HepG2 (cell line): ENCODE results near the gene IGDCC3. TPM values are rescaled to one million over a fixed set of nuclear protein-coding genes. Genes with fewer than 3 reads are reported as not detected.

Experiments used
- CEBPG ChIP-seq: IDR thresholded peaks from 2 replicates; pipeline ENCODE4 v1.6.1; 2016
- KLF12 ChIP-seq: sonication (generic); formaldehyde crosslinking; IDR thresholded peaks from 2 replicates; pipeline ENCODE4 v1.4.0; 2020; ENCODE audit warnings: missing genetic modification reagents, borderline replicate concordance
- MAZ ChIP-seq, 2 experiments: sonication (generic) in 1 of 2; formaldehyde crosslinking in 1 of 2; IDR thresholded peaks; 2 replicates each; pipeline versions ENCODE4 v1.5.0 to v1.6.1; 2012 to 2020; ENCODE audit warnings: low read depth in 2 of 2, mild to moderate bottlenecking in 2 of 2, borderline replicate concordance in 1 of 2, improper control_type of control experiment in 1 of 2, low read length in 1 of 2, missing genetic modification reagents in 1 of 2, moderate library complexity in 1 of 2
- NFIB ChIP-seq: sonication (generic); formaldehyde crosslinking; IDR thresholded peaks from 2 replicates; pipeline ENCODE4 v1.9.0; 2021; ENCODE audit warnings: missing genetic modification reagents, mild to moderate bottlenecking, borderline replicate concordance
- RORA ChIP-seq: sonication (generic); formaldehyde crosslinking; IDR thresholded peaks from 2 replicates; pipeline ENCODE4 v1.5.0; 2020; ENCODE audit warnings: mild to moderate bottlenecking, missing genetic modification reagents, moderate library complexity
- TBX2 ChIP-seq: sonication (generic); formaldehyde crosslinking; IDR thresholded peaks from 2 replicates; pipeline ENCODE4 v1.5.0; 2020; ENCODE audit warnings: missing genetic modification reagents, mild to moderate bottlenecking, borderline replicate concordance
- TEAD2 ChIP-seq: sonication (generic); formaldehyde crosslinking; IDR thresholded peaks from 2 replicates; pipeline ENCODE4 v1.9.0; 2021; ENCODE audit warnings: missing genetic modification reagents
- YEATS2 ChIP-seq: sonication (generic); formaldehyde crosslinking; IDR thresholded peaks from 2 replicates; pipeline ENCODE4 v1.4.0; 2020; ENCODE audit warnings: missing genetic modification reagents, borderline replicate concordance
- ZNF234 ChIP-seq: sonication (generic); formaldehyde crosslinking; conservative IDR thresholded peaks from 2 replicates; pipeline ENCODE4 v1.5.1; 2020; ENCODE audit warnings: mild to moderate bottlenecking, missing genetic modification reagents
- ZNF282 ChIP-seq: fragments of 450-650 bp; IDR thresholded peaks from 2 replicates; pipeline ENCODE4 v1.6.1; 2018; ENCODE audit not compliant: partially characterized antibody
- ZNF367 ChIP-seq: sonication (generic); formaldehyde crosslinking; IDR thresholded peaks from 2 replicates; pipeline ENCODE4 v1.4.0; 2020; ENCODE audit warnings: missing genetic modification reagents, borderline replicate concordance
- ZNF563 ChIP-seq: sonication (generic); formaldehyde crosslinking; IDR thresholded peaks from 2 replicates; pipeline ENCODE4 v1.8.0; 2022; ENCODE audit warnings: mild to moderate bottlenecking, moderate library complexity, missing genetic modification reagents
- ZNF569 ChIP-seq: sonication (generic); formaldehyde crosslinking; IDR thresholded peaks from 2 replicates; pipeline ENCODE4 v1.5.0; 2020; ENCODE audit warnings: mild to moderate bottlenecking, missing genetic modification reagents, moderate library complexity, borderline replicate concordance
- ZNF792 ChIP-seq: IDR thresholded peaks from 2 replicates; pipeline ENCODE4 v1.6.1; 2016
- polyA plus RNA-seq, 8 experiments: library from polyadenylated mRNA; depleted of rRNA in 3 of 8; stranded (reverse) in 7 of 8; unstranded in 1 of 8; fragments of >200 nt; fragmentation: Illumina TruSeq in 4 of 8; extraction: Trizol in 4 of 8; gene quantifications; 2 replicates each; pipeline versions ENCODE4 v1.2.1 to v1.2.3, GENCODE V29; 2011 to 2016; ENCODE audit warnings: low read depth in 4 of 8, missing spikeins in 1 of 8, mixed read lengths in 1 of 8; ENCODE audit not compliant: insufficient read depth in 1 of 8
- total RNA-seq, 5 experiments: library from RNA; depleted of rRNA; stranded (reverse); fragments of >200 nt; fragmentation: Illumina TruSeq; extraction: Trizol; gene quantifications; 2 replicates each; pipeline ENCODE4 v1.2.3, GENCODE V29; 2016; ENCODE audit warnings: low read depth in 1 of 5
- TF ChIP-seq, protein P1 (sequence below): IDR thresholded peaks from 2 replicates; pipeline ENCODE4 v1.6.1; 2016; ENCODE audit warnings: mild to moderate bottlenecking
- TF ChIP-seq, protein P2 (sequence below): sonication (generic); formaldehyde crosslinking; IDR thresholded peaks from 2 replicates; pipeline ENCODE4 v1.5.0; 2020; ENCODE audit warnings: mild to moderate bottlenecking, missing genetic modification reagents
- TF ChIP-seq, protein P3 (sequence below): sonication (generic); formaldehyde crosslinking; conservative IDR thresholded peaks from 2 replicates; pipeline ENCODE4 v1.4.0; 2020; ENCODE audit warnings: mild to moderate bottlenecking, missing genetic modification reagents, moderate library complexity
- TF ChIP-seq, protein P4 (sequence below): sonication (generic); formaldehyde crosslinking; IDR thresholded peaks from 2 replicates; pipeline ENCODE4 v1.8.1; 2023; ENCODE audit warnings: mild to moderate bottlenecking, missing genetic modification reagents

The IGDCC3 gene
- total and polyA plus RNA-seq, 2 of the 13 experiments (the other 11 are each of a cell fraction or from before 2014, with no cell fraction given): 30.1 to 51.8 TPM

DNA sequence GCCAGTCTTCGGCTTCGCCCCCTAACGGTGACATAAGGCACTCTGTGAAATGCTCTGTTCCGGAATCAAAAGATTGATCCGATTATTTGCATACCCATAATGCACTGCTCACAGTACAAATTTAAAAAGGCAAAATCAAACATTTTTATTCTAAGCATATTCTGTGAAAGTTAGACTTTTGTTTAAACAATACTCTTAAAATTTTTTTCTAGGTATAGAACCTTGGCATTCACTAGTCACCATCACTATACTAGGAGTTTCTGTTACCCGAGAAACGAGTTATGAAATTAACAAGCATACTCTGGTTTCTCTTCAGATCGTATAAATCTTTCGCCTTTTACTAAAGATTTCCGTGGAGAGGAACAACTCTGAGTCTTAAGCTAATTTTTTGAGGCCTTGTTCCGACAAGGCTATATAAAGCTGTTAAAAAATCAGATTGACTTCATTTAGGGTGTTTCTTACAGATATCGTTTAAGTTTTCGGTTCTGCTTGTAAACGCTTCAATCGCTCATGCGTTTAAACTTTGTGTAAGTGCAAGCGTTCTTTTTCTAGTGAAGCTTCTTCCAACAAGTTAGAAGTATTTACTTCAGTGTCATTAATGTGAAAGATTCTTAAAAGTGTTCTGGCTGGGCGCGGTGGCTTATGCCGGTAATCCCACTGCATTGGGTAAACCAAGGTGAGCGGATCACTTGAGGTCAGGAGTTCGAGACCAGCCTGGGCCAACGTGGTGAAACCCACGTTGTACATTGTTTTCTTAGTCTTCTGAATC lies 73.2 kb downstream of the IGDCC3 start, which contains the start of gene RNU5B-1 (continued):
- TF ChIP-seq KLF12 (CRISPR knock-in tag): peak; percentile 62; the same call in 1 of the 2 replicates
- TF ChIP-seq, protein P1, sequence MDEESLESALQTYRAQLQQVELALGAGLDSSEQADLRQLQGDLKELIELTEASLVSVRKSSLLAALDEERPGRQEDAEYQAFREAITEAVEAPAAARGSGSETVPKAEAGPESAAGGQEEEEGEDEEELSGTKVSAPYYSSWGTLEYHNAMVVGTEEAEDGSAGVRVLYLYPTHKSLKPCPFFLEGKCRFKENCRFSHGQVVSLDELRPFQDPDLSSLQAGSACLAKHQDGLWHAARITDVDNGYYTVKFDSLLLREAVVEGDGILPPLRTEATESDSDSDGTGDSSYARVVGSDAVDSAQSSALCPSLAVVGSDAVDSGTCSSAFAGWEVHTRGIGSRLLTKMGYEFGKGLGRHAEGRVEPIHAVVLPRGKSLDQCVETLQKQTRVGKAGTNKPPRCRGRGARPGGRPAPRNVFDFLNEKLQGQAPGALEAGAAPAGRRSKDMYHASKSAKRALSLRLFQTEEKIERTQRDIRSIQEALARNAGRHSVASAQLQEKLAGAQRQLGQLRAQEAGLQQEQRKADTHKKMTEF (CRISPR knock-in tag): peak; percentile 95
- TF ChIP-seq ZNF282: no peak
- no peak; the same call in 1 of the 2 replicates for TF ChIP-seq RORA (CRISPR knock-in tag)
- TF ChIP-seq, protein P2, sequence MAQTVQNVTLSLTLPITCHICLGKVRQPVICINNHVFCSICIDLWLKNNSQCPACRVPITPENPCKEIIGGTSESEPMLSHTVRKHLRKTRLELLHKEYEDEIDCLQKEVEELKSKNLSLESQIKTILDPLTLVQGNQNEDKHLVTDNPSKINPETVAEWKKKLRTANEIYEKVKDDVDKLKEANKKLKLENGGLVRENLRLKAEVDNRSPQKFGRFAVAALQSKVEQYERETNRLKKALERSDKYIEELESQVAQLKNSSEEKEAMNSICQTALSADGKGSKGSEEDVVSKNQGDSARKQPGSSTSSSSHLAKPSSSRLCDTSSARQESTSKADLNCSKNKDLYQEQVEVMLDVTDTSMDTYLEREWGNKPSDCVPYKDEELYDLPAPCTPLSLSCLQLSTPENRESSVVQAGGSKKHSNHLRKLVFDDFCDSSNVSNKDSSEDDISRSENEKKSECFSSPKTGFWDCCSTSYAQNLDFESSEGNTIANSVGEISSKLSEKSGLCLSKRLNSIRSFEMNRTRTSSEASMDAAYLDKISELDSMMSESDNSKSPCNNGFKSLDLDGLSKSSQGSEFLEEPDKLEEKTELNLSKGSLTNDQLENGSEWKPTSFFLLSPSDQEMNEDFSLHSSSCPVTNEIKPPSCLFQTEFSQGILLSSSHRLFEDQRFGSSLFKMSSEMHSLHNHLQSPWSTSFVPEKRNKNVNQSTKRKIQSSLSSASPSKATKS (CRISPR knock-in tag): no peak
- no peak for TF ChIP-seq MAZ (IDR thresholded peaks at IDR 0.05; ENCODE audit: borderline replicate concordance, low read depth, low read length)
- TF ChIP-seq MAZ (CRISPR knock-in tag; IDR thresholded peaks at IDR 0.05; ENCODE audit: low read depth): no peak
- no peak for TF ChIP-seq TBX2 (CRISPR knock-in tag)
- no peak for TF ChIP-seq NFIB (CRISPR knock-in tag)
- 0 out of 2 replicates have a peak, but pooled peaks have one; percentile 46 for TF ChIP-seq ZNF234
- TF ChIP-seq, protein P3, sequence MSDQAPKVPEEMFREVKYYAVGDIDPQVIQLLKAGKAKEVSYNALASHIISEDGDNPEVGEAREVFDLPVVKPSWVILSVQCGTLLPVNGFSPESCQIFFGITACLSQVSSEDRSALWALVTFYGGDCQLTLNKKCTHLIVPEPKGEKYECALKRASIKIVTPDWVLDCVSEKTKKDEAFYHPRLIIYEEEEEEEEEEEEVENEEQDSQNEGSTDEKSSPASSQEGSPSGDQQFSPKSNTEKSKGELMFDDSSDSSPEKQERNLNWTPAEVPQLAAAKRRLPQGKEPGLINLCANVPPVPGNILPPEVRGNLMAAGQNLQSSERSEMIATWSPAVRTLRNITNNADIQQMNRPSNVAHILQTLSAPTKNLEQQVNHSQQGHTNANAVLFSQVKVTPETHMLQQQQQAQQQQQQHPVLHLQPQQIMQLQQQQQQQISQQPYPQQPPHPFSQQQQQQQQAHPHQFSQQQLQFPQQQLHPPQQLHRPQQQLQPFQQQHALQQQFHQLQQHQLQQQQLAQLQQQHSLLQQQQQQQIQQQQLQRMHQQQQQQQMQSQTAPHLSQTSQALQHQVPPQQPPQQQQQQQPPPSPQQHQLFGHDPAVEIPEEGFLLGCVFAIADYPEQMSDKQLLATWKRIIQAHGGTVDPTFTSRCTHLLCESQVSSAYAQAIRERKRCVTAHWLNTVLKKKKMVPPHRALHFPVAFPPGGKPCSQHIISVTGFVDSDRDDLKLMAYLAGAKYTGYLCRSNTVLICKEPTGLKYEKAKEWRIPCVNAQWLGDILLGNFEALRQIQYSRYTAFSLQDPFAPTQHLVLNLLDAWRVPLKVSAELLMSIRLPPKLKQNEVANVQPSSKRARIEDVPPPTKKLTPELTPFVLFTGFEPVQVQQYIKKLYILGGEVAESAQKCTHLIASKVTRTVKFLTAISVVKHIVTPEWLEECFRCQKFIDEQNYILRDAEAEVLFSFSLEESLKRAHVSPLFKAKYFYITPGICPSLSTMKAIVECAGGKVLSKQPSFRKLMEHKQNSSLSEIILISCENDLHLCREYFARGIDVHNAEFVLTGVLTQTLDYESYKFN (CRISPR knock-in tag): peak; percentile 63; the same call in 1 of the 2 replicates
- TF ChIP-seq ZNF367 (CRISPR knock-in tag): no peak
- no peak for TF ChIP-seq ZNF569 (CRISPR knock-in tag)
- TF ChIP-seq CEBPG (CRISPR knock-in tag): peak; percentile 38
- TF ChIP-seq ZNF563: no peak
- TF ChIP-seq YEATS2: peak; percentile 62; the same call in 1 of the 2 replicates
- TF ChIP-seq TEAD2 (CRISPR knock-in tag): no peak
- TF ChIP-seq, protein P4, sequence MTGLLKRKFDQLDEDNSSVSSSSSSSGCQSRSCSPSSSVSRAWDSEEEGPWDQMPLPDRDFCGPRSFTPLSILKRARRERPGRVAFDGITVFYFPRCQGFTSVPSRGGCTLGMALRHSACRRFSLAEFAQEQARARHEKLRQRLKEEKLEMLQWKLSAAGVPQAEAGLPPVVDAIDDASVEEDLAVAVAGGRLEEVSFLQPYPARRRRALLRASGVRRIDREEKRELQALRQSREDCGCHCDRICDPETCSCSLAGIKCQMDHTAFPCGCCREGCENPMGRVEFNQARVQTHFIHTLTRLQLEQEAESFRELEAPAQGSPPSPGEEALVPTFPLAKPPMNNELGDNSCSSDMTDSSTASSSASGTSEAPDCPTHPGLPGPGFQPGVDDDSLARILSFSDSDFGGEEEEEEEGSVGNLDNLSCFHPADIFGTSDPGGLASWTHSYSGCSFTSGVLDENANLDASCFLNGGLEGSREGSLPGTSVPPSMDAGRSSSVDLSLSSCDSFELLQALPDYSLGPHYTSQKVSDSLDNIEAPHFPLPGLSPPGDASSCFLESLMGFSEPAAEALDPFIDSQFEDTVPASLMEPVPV (CRISPR knock-in tag): peak; percentile 46; the same call in 1 of the 2 replicates
- TF ChIP-seq ZNF792: peak; percentile 80; the same call in 1 of the 2 replicates
